HG02571 (cell line): ENCODE data around the gene MED12.

Experiments used
- ATAC-seq: cut with Tn5 transposase; IDR thresholded peaks from one replicate; pipeline ENCODE4 v1.9.1; 2021; ENCODE audit warnings: mild to moderate bottlenecking, moderate library complexity; ENCODE audit not compliant: unreplicated experiment

Gene MED12

DNA sequence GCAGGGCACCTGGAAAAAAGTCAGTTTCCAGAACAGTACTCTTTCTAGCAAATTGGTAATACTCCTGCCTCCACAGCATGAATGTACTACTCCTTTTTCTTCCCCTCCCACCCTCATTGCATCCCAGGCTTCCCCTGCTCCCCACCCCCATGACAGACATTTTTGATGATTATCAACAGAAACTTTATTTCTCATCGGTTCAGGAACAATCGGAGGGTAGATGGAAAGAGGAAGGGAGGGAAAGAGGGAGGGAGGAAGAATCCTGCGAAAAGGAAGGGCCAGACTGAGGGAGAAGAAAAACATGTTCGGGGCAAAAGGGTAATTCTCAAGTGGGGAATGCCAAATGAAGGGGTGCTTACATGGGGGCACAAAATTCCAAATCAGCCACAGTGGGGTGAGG is 11.2 kb upstream of the MED12 start:
- ATAC-seq: no peak

DNA sequence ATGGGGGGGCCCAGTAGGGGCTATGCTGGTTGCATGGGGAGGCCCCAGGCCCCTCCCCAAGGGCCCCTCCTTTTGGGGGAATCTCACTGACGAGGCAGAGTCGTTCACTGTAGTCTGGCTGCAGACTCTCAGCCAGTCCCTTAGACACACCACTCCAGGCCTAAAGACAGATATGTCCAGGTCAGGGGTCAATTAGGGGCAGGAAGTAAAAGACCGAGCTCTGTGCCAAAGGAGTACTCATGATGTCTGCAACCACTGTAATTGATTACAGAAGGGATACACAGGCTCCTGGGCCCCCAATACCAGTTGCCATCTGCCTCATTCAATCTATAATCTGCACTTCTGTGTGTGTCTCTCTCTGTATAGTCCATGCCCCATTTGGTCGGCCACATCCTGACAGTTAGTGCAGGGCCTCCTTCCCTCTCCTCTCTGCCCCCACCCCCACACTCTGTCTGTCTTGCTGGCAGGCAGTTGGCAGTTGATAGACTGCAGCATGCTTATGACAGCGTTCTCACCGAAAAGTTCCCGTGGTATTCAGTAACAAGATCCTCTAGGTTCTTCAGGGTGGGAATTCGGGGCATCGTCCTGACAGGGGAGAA is 10.5 kb upstream of the MED12 start:
- no peak for ATAC-seq

DNA sequence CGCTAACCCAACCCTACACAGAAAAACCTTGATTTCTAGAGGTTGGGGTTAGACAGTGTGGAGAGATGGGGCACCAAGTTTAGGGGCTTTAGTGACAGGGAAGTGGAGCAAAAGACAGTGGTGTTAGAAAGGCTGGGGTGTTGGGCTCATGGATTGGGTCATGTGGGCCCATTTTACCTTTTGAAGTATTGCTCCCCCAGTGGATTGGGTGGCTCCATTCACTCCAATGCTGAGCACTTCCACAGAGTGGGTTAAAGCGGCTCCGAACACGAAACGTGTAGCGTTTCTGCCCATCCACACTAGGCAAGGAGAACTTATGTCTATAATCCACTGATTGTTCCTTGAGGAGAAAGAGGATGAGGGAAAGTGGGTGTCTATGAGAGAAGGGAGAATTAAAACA is 9.3 kb upstream of the MED12 start:
- no peak for ATAC-seq

DNA sequence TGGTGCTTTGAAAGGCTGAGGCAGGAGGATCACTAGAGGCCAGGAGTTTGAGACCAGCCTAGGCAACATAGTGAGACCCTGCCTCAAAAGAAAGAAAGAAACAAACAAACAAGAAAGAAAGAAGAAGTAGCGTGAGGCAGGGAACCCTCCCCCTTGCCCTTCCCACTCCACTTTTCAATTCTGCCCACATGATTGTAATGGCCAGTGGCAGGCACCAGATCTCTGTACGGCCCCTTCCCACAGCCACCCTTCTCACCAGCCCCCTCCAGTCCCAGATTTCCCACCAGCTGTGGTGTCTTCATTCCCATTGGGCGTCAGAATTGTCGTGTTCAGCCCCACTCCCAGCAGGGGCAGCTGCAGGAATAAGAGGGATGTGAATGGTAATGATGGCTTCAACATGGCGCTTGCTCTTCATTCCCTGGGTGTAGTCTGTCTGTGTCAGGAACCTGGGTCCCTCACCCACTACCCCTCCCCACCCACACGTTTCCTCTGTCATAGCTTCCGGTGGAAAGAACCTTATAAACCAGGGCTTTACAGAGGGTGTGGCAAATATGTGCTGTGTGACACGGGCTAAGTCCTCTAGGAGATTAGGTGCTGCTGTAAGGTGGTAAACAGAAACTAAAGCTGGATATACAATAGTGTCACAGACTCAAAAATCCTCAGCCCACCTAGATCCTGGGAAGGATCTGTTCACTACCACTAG is 7.1 kb upstream of the MED12 start, which contains the start of gene IL2RG:
IL2RG (minus strand) TSS at position 437 of the 703 bp plus-strand sequence; CDS start at position 399, 38 bp downstream.
- peak; percentile 88 for ATAC-seq

DNA sequence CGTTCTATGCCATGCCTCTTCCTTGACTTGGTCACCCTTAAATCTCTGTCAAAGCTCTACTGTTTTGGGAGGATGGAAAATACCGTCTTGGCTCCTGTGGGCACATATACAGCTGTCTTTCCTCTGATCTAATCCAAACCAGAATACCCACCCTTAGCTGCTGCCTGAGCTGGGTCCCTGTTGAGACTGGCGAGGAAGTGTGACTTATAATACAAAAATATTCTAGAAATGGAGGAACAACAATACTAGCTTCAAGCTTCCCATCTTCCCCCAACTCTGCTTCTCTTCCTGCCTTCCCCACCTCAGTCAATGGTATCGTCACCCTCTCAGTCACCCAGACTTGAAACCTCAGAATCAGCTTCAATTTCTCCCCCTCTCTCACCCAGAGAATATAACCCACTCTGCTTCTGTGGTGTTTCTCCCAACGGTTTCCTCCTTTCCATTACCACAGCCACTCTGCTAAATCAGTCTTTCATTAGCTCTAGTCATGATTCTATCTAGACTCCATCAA is 6.4 kb upstream of the MED12 start:
- ATAC-seq: peak; percentile 15

DNA sequence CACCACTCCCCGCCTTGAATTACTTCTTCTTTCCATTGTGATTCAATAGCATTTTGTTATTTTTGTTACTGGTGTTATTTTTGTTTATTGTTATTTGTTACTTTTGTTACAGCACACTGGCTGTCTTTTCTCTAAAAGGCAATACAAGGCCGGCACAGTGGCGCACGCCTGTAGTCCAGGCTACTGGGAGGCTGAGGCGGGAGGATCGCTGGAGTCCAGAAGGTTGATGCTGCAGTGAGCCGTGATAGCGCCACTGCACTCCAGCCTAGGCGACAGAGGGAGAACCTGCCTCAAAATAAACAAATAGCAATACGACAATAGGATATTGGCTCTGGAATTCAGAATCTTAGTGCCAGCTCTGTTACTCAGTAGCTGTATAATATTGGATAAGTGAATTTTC is 1.0 kb upstream of the MED12 start:
- ATAC-seq: no peak

DNA sequence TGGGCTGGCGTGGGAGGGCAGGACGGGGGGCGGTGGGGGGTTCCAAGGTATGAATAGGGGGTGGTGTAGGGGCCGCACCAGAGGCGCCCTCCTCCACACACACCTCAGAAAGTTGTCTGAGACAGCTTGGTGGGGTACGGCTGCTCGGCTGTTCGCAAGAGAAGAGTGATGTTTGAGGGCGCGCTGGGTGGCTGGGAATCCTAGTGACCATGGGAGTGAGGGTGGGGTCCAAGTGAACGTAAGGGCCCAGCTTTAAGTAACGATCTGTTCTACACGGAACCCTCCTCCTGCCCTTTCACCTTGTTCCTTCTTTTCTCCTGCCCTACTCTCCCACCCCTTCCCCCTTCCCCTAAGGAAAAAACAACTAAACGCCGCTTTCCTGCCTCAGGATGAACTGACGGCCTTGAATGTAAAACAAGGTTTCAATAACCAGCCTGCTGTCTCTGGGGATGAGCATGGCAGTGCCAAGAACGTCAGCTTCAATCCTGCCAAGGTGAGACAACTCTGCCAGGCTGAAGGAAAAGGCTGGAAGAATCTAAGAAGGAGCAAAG is 664 bp downstream of the MED12 start:
- ATAC-seq: no peak

DNA sequence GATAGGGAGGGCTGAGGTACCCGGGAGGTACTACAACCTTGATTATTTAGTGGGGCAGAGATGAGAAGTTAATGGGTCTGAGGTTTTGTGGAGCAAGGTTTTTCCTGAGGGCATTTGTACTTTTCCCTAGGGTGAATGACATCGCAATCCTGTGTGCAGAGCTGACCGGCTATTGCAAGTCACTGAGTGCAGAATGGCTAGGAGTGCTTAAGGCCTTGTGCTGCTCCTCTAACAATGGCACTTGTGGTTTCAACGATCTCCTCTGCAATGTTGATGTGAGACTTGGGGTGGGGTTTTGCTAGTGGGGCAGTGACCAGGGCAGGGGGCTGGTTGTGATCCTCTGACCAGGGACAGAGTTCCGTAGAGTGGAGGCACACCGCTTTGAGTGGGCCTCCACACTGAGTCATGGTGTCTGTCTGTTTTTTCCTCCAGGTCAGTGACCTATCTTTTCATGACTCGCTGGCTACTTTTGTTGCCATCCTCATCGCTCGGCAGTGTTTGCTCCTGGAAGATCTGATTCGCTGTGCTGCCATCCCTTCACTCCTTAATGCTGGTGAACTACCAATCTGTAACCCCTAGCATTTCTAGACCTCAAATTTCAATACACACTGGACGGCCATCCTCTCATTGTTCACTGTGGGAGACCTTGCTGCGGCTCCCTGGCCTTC is 9.9 kb downstream of the MED12 start:
- ATAC-seq: no peak

DNA sequence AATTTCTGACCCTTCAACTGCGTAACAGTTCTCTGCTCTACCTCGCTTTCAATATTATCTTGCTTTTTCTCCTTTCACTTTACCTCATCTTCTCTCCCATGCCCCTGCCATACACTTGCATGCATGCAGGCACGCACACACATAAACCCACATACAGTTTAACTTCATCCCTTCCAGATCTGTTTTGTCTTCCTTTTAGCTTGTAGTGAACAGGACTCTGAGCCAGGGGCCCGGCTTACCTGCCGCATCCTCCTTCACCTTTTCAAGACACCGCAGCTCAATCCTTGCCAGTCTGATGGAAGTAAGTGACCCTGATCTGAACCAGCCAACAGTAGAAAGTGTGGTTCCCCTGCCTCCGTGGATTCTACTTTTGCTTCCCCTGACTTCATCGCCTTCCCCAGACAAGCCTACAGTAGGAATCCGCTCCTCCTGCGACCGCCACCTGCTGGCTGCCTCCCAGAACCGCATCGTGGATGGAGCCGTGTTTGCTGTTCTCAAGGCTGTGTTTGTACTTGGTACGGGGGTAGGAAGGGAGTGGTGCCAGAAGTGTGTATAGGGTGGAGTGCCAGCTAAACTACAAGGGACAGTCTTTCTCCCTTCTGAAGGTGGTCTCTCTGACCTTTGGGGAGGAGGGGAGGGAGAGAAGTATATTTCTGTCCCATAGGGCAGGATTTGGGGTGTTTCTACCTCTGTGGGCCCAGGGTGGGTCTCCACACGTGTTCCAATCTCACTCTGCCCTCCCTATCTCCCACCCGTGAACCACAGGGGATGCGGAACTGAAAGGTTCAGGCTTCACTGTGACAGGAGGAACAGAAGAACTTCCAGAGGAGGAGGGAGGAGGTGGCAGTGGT is 10.7 kb downstream of the MED12 start:
- ATAC-seq: peak; percentile 61

DNA sequence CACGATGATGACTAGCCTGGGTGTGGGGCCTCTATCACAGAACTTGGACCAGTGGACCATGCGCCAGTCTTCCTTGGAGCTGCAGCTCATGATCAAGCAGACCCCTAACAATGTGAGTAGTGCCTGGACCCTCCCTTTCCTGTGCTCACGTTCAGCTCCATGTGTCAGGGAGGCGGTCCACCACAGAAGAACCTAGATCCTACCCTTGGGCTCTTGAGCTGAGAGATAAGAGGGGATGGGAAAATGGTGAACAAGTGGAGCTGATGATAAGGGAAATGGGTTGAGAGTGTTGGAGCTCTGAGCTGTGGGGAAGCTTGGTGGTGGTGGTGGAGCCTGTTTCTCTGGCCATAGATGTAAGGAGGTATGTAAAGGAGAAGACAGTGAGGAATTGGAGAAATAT is 13.1 kb downstream of the MED12 start:
- ATAC-seq: no peak

DNA sequence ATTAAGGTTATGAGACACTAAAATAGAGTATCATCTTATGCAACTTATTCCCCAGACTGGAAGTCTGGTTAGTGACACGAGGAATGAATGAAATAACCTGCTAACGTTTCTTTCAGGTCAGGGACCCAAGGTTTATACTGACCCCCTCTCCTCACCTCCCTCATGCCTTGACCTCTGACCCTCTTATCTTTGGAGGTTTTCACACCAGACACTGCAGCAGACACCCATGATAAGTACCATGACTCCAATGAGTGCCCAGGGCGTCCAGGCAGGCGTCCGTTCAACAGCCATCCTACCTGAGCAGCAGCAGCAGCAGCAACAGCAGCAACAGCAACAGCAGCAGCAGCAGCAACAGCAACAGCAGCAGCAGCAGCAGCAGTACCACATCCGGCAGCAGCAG is 22.0 kb downstream of the MED12 start:
- ATAC-seq: no peak

DNA sequence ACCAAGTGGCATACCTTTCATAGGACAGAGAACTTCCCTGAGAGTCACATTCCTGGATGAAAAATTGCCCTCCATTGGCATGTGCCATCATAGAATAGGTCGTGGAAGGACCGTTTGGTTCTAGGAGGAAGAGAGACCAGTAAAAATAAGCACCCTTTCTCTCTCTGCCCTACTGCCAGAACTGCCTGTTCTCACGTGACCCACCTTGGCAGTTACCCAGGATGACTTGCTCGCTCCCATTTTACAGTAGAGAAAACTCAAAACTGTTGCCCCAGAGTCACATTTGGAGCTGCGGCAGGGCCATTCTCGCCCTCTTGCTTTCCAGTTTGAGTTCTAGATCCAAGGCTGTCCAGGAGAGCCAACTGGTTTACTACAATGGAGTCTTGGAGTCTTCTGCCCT is 25.1 kb downstream of the MED12 start:
- ATAC-seq: no peak

DNA sequence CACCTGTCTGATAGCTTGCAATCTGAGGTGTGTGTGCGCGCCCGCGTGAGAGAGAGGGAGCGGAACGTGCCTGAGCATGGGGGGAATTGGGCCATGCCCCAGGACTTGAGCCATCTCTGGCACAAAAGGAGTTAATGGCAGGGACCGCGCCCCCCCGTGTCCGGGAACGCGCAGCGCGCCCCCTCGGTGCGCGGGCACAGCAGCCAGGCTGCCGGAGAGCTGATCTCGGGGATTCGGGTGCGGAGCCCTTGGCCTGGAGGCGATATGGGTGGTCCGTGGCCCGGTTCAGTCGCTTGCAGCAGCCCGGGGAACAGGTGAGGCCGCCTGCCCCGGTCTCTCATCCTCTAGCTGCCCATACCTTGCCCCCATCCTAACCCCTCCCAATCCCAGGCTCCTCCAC is 26.3 kb downstream of the MED12 start, which contains the start of gene NLGN3:
NLGN3 (plus strand) TSS at position 191 of the 400 bp plus-strand sequence. CDS start 2,909 bp downstream, outside the sequence.
- ATAC-seq: no peak

DNA sequence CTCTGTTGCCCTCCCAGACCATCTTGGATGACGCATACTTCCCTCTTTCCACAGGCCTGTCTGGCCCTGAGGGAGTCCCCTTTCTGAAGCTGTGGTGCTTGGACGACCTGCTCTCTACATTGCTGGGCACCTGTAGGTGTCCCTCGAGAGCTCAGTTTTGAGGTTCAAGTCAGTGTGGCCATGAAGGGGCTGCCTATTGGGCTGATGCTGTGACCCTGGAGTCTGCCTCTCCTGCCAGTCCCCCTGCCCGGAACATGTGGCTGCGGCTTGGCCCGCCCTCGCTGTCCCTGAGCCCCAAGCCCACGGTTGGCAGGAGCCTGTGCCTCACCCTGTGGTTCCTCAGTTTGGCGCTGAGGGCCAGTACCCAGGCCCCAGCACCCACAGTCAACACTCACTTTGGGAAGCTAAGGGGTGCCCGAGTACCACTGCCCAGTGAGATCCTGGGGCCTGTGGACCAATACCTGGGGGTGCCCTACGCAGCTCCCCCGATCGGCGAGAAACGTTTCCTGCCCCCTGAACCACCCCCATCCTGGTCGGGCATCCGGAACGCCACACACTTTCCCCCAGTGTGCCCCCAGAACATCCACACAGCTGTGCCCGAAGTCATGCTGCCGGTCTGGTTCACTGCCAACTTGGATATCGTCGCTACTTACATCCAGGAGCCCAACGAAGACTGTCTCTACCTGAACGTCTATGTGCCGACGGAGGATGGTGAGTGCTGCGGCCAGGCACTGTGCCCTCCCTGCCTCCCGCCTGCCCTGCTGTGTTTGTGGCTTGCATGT is 29.3 kb downstream of the MED12 start:
- ATAC-seq: no peak

DNA sequence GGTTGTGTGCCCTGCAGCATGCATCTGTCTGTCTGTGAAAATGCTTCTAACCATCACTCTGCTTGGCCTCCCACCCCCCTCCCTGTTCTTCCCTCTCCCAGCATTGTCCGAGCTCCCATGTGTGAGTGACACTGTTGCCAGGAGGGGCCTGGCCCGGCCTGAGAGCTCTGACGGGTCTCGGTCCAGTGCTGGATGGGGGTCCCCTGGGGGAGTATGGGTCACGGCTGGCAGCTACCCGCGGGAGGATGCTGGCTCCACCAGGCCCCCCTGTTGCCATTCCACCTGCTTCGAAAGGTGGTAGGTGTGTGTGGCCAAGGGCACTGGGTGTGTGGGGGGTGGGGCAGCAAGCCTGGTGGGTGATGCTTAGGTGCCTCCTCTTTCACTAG is 29.9 kb downstream of the MED12 start:
- no peak for ATAC-seq

DNA sequence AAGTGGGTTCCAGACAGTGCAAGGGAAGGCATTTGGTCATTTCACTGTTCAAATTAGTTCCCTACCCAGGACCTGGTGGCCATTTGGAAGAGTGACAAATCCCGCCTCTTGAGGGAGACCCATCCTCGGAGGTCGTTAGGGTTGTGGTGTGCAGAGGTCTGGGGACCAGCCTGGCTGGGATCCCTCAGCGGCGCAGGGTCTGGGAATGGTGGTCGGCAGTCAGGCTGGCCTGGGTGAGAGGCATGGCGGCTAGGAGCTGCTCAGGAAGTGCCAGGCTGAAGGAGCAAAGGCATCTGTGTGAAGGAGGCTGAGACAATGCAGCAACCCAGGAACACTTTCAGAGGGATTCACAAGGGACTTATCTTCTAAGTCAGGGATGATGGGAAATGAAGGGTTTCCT is 33.0 kb downstream of the MED12 start:
- ATAC-seq: no peak

DNA sequence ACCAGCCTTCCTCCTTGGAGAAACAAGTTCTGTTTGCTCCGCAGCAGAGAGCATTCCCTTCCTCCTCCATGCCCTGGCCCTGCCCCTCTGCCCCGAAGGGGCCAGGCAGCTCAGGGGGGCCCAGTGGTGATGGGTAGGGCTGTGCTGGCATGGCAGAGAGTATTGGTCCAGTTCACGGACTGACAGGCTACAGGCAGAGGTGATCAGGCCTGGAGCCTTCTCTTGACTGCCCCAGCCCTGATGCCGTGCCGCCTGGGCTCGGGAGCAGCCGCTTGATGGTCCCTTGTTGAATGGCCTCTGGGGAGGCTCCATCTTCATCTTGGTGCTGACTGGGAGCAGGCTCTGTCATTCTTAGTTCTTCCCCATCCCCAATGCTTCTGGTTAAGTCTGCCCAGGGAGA is 35.8 kb downstream of the MED12 start:
- no peak for ATAC-seq

DNA sequence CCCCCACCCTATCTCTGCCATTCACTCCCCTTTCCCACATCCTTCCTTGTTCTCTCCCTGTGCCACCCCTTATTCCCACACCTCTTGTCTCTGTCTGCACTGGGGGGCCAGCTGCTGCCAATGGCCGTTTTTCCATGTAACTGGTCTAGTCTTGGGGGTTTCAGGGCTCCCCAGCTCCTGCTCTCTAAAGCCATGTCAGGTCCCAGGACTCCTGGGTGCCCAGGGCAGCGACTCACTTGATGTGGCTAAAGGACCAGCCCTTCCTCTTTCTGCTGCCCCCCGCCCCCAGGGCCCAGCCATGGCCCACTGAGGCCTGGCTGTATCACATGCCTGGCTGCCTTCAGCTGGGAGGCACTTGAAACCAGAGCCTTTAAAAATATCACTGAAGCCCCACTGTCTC is 36.2 kb downstream of the MED12 start:
- ATAC-seq: no peak

DNA sequence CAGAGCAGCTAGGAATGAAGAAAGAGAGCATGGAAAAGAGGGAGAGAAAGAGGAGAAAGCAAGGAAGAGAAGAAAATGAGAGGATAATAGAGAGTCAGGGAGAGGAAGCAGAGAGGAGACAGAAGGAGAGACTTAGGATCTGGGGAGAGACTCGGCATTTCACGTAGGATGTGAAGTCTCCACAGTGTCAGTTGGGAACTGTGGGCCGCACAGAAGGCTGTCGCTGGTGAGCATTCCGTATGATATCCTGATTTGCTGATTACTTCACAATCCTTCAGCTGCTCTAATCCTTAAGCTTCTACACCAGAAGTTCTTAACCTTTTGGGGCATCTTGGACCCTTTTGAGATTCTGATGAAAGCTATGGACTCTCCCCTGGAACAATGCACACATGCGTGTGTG is 40.2 kb downstream of the MED12 start:
- no peak for ATAC-seq

DNA sequence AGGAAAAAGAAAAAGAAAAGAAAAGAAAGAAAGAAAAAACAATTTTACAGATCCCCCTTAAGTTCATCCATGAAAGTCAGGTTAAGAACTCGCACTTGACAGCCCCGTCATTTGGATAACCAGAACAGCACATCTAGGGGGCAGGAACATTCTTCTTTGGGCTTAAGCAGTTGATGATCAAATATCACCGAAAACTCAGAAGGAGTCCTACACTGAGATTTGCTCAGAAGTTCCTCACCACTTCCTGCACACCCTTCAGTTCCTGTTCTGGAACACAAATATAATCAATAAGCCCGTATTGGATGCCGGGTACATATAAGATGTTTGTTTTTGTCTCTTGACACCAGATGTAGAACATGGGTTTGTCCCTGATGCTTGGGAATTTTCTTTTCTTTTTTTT is 40.9 kb downstream of the MED12 start:
- ATAC-seq: no peak
